T-helper 2 cell treated with Interferon-gamma antibody and Interleukin-4, amounts not matched to agents 5 μg/mL and 100 μg/mL, for 36 hours (primary cell): ENCODE results near the gene VAV1.

Experiments
- DNase-seq: peaks from one replicate; pipeline ENCODE4 v3.0.0; 2021; ENCODE audit warnings: low spot score
- H3K27ac Mint-ChIP-seq: one replicate; pipeline ENCODE4 v1.8.0; 2021; ENCODE audit warnings: mild to moderate bottlenecking, mixed read lengths
- H3K27me3 Mint-ChIP-seq: one replicate; pipeline ENCODE4 v1.8.0; 2021; ENCODE audit warnings: low read depth, mixed read lengths
- H3K36me3 Mint-ChIP-seq: one replicate; pipeline ENCODE4 v1.8.0; 2021; ENCODE audit warnings: low read depth, mixed read lengths
- H3K4me1 Mint-ChIP-seq: one replicate; pipeline ENCODE4 v1.8.0; 2021; ENCODE audit warnings: low read depth, mixed read lengths
- H3K4me3 Mint-ChIP-seq: one replicate; pipeline ENCODE4 v1.8.0; 2022; ENCODE audit warnings: mild to moderate bottlenecking, moderate library complexity, mixed read lengths
- H3K9me3 Mint-ChIP-seq: one replicate; pipeline ENCODE4 v1.8.0; 2021; ENCODE audit warnings: mixed read lengths

The VAV1 gene, protein sequence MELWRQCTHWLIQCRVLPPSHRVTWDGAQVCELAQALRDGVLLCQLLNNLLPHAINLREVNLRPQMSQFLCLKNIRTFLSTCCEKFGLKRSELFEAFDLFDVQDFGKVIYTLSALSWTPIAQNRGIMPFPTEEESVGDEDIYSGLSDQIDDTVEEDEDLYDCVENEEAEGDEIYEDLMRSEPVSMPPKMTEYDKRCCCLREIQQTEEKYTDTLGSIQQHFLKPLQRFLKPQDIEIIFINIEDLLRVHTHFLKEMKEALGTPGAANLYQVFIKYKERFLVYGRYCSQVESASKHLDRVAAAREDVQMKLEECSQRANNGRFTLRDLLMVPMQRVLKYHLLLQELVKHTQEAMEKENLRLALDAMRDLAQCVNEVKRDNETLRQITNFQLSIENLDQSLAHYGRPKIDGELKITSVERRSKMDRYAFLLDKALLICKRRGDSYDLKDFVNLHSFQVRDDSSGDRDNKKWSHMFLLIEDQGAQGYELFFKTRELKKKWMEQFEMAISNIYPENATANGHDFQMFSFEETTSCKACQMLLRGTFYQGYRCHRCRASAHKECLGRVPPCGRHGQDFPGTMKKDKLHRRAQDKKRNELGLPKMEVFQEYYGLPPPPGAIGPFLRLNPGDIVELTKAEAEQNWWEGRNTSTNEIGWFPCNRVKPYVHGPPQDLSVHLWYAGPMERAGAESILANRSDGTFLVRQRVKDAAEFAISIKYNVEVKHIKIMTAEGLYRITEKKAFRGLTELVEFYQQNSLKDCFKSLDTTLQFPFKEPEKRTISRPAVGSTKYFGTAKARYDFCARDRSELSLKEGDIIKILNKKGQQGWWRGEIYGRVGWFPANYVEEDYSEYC

DNA sequence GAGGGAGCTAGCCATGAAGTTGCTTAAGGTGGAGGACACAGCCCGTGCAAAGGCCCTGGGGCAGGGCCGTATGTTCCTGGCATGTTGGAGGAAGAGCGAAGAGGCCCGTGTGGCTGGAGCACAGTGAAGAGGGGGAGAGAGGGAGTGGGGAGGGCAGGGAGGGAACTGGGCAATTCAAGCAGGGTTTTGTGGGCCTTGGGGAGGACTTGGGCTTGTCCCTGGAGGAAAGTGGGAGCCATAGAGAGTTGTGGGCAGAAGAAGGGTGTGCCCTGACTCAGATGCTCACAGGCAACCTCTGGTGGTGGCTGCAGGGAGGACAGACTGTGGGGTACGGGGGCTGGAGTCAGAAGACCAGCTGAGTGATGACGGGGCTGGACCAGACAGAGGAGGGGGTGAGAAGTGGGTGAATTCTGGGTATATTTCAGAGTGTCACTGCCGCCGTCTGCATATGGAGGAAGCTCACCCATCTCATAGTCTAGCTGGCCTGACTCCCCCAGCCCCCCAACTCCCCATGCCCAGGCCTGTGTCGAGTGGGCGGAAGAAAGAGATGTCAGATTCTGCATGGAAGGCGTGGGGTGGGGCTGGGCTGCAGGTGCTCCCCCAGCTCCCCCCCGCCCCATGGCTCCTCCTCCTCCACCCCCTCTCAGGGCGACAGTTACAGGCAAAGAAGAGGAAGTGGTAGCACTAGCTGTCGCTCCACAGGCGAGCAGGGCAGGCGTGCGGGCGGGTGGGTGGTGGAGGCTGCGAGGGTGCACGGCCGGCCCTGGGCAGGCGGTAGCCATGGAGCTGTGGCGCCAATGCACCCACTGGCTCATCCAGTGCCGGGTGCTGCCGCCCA lies at the start of gene VAV1:
Gene VAV1 (plus strand): TSS at position 681 of the 838 bp plus-strand sequence. CDS start 100 bp downstream, at position 781.
- Mint-ChIP-seq H3K9me3 (peaks cover 11% of the 10 kb centered on the region), H3K27ac (peak within 1 kb of the TSS; percentile 87), H3K4me1 (peaks cover 35% of the 10 kb centered on the region), H3K4me3 (peak within 1 kb of the TSS; percentile 97), H3K27me3 (no peaks in the 10 kb centered on the region), H3K36me3 (peaks cover 31% of the 10 kb centered on the region)
- DNase-seq: peak; percentile 74

DNA sequence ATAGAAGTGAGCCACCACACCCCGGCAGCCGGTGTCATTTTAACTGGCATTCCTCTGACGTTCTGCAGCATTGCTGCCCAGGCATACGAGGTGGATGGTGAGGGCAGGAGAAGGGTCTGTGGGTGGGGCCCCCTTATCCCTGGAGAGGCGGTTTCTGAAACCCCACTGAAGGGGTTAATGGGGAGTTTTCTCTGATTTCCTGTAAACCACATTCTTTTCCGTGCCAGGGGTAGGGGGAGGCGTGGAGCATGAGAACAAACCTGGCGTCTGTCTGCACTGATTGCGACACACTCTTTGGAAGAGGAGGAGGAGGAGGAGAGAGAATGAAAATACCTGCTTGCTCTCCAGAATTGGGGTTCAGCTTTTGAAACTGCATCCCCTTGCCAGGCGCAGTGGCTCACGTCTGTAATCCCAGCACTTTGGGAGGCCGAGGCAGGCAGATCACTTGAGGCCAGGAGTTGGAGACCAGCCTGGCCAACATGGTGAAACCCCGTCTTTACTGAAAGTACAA lies 49.3 kb upstream of the VAV1 start:
- H3K36me3 Mint-ChIP-seq: no peaks in the 10 kb centered on the region
- peaks cover 12% of the 10 kb centered on the region for H3K4me1 Mint-ChIP-seq
- no peaks in the 10 kb centered on the region for H3K27me3 Mint-ChIP-seq
- H3K27ac Mint-ChIP-seq: no peak overlapping the region
- DNase-seq: no peak
- H3K9me3 Mint-ChIP-seq: no peaks in the 10 kb centered on the region
- H3K4me3 Mint-ChIP-seq: no peak overlapping the region

DNA sequence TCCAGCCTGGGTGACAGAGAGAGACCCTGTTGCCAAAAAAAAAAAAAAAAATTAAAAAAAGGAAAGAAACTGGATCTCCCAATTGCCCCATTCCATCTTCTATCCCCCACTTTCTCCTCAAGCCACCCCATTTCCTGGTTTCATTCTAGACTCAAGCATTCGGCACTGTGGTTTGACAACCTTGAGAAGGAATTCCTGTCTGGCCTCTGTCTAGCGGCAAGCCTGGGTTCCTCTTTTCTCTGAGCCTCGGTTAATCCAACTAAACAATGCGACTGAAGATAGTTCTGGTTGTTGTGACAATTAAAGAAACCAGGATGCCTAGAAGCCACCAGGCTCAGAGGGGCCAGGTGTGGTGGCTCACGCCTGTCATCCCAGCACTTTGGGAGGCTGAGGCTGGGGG lies 48.8 kb upstream of the VAV1 start:
- Mint-ChIP-seq H3K27ac (peak overlapping the region; percentile 56), H3K36me3 (no peaks in the 10 kb centered on the region), H3K4me3 (no peak overlapping the region), H3K4me1 (peaks cover 12% of the 10 kb centered on the region), H3K27me3 (no peaks in the 10 kb centered on the region), H3K9me3 (no peaks in the 10 kb centered on the region)
- DNase-seq: no peak

DNA sequence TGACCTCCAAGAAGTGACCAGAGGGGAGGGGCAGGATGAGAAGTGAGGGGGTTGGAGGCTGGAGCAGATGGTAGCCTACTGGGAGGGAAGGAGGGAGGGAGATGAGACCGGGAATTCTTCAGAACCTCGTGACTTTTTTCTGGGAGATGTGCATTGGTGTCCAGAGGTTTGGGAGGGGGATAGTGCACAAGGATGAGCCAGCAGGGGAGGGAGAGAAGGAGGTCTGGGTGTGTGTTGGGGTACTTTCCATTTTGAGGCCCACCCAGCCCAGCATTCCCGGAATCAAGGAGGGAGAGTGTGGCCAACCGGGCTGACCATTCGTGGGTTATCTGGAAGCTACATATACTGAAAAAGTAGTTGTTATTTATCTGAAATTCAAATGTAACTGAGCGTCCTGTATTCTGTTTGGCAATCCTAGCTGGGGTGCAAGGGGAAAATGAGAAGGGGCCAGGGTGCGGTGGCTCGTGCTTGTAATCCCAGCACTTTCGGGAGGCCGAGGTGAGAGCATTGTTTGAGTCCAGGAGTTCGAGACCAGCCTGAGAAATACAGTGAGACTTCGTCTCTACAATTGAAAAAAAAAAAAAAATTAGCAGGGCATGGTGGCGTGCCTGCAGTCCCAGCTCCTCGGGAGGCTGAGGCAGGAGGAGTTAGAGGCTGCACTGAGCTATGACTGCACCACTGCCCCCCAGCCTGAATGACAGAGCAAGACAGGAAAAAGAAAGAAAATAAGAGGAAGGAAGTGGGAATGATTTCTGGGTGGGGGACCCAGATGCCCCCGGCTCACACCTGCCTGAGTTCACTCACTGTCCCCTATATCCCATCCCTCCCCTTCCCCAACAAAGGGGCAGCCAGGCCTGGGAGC lies 47.6 kb upstream of the VAV1 start:
- no peak overlapping the region for H3K27ac Mint-ChIP-seq
- no peak overlapping the region for H3K4me3 Mint-ChIP-seq
- no peak for DNase-seq
- peaks cover 8% of the 10 kb centered on the region for H3K4me1 Mint-ChIP-seq
- H3K36me3 Mint-ChIP-seq: peaks cover 5% of the 10 kb centered on the region
- H3K9me3 Mint-ChIP-seq: no peaks in the 10 kb centered on the region
- no peaks in the 10 kb centered on the region for H3K27me3 Mint-ChIP-seq

DNA sequence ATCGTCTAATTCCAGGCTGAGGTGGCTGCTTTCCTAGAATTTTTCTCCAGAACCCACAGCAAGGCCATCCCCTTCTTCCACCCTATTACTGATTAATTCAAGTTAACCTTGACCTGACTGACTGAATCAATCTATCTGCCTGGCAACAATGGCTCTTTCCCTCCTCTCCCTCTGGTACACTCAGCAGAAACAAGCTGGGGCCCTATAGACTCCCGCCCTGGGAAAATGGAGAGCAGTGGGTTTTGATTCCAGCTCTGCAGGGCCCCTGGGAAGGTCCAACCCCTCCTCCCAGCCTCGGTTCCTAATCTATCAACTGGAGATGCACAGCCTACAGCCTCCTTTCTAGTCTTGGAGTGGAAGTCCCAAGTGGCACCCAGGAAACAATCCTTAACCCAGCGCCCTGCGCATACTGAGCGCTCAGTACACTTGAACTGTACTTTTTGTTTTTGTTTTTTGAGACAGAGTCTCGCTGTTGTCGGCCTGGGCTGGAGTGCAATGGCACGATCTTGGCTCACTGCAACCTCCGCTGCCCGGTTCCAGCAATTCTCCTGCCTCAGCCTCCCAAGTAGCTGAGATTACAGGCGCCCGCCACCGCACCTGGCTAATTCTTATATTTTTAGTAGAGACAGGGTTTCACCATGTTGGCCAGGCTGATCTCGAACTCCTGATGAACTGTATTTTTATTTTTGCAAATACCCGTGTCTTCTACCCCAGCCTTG lies 46.8 kb upstream of the VAV1 start:
- Mint-ChIP-seq H3K9me3 (no peaks in the 10 kb centered on the region), H3K36me3 (peaks cover 6% of the 10 kb centered on the region), H3K27me3 (no peaks in the 10 kb centered on the region), H3K27ac (no peak overlapping the region), H3K4me3 (no peak overlapping the region), H3K4me1 (peaks cover 7% of the 10 kb centered on the region)
- no peak for DNase-seq

DNA sequence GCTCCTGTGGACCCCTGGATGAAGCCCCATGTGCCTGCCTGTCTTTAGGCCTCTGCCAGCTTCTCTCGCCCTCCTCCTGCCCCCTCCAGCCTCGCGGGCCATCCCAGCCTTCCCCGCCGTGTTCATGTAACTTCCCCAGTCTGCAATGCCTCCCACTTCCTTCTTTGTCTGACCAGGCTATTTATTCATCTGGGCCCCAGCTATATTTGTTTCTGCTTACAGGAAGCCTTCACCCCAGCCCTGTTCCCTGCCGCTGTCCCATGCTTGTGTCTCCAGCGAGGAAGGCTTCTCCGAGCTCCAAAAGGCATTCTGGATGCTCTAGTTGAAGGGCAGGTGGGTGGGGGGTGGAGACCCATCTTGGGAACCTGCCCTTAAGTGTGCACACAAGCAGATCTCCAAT lies 44.2 kb upstream of the VAV1 start:
- Mint-ChIP-seq H3K9me3 (no peaks in the 10 kb centered on the region), H3K4me3 (no peak overlapping the region), H3K27me3 (no peaks in the 10 kb centered on the region), H3K4me1 (peaks cover 3% of the 10 kb centered on the region), H3K36me3 (peaks cover 15% of the 10 kb centered on the region), H3K27ac (no peak overlapping the region)
- DNase-seq: no peak

DNA sequence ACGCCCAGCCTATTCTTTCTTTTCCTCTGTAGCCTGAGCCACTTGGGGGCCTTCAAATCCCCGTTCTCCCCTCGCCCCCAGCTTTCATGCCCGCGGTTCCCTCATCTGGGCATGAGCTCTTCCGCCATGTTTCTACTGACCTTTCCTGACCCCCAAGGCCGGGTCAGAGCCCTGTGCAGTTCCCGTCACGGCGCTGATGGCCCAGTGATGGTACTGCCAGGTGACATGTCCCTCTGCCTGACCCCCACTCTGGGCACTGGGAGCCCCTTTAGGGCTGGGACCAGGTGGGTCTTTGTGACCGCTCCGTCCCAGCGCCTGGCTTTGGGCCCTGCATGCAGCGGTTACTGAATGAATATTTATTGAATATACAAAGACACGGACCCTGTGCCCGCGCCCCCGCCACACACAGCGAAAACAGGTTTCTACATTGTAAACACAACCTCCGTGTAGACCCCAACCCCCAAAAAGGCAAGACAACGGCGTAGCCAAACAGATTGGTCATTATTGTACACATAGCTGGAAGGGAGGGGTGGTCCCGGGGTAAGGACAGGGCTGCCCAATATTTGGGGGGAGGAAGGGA lies 42.8 kb upstream of the VAV1 start:
- Mint-ChIP-seq H3K36me3 (peaks cover 17% of the 10 kb centered on the region), H3K4me1 (peaks cover 3% of the 10 kb centered on the region), H3K9me3 (no peaks in the 10 kb centered on the region), H3K27ac (no peak overlapping the region), H3K27me3 (no peaks in the 10 kb centered on the region), H3K4me3 (no peak overlapping the region)
- no peak for DNase-seq

DNA sequence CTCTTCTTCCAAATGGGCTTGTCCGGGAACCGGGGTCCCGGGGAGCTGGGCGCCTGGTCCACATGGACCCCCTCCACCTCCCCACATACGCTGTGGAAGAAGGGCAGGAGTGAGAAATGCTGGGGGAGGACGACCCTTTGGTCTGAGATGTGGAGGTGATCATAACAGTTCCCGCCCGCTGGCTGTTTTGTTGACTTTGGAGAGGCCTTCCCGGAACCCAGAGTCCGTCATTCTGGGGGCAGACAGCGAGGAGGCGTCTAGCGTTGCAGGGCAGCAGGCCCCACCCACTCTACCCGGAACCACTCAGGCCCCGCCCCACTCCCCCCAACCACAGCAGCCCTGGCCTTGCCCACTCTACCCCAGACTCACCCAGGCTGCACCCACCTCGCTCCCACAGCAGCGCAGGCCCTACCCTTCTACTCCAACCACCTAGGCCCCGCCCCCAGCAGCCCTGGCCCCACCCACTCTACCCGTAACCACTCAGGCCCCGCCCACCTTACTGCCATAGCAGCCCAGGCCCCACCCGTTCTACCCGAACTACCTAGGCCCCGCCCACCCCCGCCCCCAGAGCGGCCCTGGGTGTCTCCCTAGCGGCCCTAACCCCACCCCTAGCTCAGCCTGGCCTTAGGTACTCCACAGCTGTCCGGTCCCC lies 42.2 kb upstream of the VAV1 start:
- no peak for DNase-seq
- H3K9me3 Mint-ChIP-seq: no peaks in the 10 kb centered on the region
- H3K36me3 Mint-ChIP-seq: peaks cover 17% of the 10 kb centered on the region
- no peak overlapping the region for H3K4me3 Mint-ChIP-seq
- H3K27ac Mint-ChIP-seq: peak overlapping the region; percentile 20
- H3K4me1 Mint-ChIP-seq: peaks cover 3% of the 10 kb centered on the region
- no peaks in the 10 kb centered on the region for H3K27me3 Mint-ChIP-seq

DNA sequence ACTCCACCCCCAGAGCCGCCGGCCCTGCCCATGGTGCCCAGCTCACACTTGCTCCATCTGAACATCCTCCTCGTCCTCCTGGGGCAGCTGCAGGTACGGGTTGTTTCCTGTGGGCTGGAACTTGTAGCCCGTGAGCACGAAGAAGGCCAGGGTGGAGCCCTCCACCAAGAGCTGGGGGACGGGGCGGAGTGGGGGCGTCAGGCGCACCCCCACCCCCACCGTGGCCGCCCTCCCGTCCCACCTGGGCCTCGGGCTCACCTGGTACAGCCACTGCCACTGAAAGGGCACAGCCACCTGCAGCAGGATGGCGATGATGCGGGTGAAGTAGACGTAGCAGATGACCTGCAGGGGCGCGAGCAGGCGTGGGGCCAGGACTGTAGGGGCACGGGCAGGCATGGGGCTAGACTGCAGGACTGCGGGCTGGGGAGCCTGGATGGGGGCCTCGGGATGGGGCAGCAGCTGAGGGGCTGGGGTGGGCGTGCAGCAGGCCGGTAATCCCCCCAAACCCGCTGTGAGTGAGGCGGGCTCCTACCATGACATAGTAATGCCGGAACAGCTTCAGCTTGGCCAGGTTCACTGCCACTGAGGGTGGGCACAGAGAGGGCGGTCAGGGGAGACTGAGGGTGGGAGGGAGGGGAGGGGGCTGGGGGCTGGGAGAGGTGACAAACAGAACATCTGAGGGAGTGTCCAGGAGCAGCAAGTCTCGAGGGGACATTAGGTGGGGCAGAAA lies 41.4 kb upstream of the VAV1 start:
- no peak overlapping the region for H3K27ac Mint-ChIP-seq
- H3K36me3 Mint-ChIP-seq: peaks cover 19% of the 10 kb centered on the region
- no peak overlapping the region for H3K4me3 Mint-ChIP-seq
- H3K4me1 Mint-ChIP-seq: peaks cover 5% of the 10 kb centered on the region
- DNase-seq: no peak
- H3K27me3 Mint-ChIP-seq: no peaks in the 10 kb centered on the region
- H3K9me3 Mint-ChIP-seq: no peaks in the 10 kb centered on the region

DNA sequence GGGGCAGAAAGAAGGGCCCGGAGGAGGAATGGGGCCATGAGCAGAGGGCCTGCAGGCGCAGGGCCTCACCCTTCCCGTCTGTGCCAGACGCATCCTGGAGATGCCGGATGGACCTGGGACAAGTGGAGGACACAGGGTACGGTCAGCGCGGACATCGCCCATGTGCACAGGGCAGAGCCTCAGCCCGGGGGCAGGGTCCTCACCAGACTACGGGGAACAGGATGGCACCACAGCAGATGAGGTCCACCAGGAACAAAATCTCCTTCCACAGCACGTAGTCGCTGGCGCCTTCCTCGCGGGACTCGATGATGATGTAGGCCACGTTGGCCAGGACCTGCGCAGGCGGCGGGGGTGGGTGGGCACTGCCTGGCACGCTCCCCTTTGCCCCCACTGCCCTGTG lies 40.7 kb upstream of the VAV1 start:
- H3K4me1 Mint-ChIP-seq: peaks cover 9% of the 10 kb centered on the region

DNA sequence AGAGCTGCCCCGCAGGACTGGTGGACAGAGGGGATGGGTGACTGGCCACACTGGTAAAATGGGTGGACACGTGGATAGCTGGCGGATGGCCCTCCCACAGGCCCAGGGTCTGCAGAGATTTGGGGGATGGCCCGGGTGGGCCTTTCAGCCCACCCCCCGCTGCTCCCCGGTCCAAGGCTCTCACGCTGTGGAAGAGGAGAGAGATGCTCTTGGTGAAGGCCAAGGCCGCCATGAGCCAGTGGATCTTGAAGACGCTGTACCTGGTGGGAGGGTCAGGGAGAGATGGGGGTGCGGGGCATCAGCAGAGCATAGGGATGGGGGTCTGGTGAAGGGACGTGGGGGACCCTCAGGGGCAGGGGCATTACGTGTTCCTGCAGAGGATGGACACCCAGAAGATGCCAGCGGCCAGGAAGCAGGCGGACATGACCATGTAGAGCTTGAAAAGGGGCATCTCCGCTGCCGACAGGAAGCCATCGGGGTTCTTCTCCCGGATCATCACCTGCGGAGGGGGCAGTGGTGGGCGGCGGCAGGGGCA lies 39.6 kb upstream of the VAV1 start:
- Mint-ChIP-seq H3K27ac (no peak overlapping the region), H3K36me3 (peaks cover 22% of the 10 kb centered on the region), H3K4me3 (no peak overlapping the region), H3K4me1 (peaks cover 11% of the 10 kb centered on the region), H3K27me3 (no peaks in the 10 kb centered on the region), H3K9me3 (no peaks in the 10 kb centered on the region)
- no peak for DNase-seq

More for the DNA sequence above, 40.7 kb upstream of the VAV1 start:
- Mint-ChIP-seq H3K27me3 (no peaks in the 10 kb centered on the region), H3K27ac (no peak overlapping the region), H3K9me3 (no peaks in the 10 kb centered on the region), H3K36me3 (peaks cover 22% of the 10 kb centered on the region), H3K4me3 (no peak overlapping the region)
- no peak for DNase-seq
